HG02870 (cell line): ENCODE data around the gene HDDC2.

Experiments
- ATAC-seq: cut with Tn5 transposase; IDR thresholded peaks from one replicate; pipeline ENCODE4 v1.9.1; 2021; ENCODE audit warnings: mild to moderate bottlenecking, moderate library complexity; ENCODE audit not compliant: unreplicated experiment

The HDDC2 gene

DNA sequence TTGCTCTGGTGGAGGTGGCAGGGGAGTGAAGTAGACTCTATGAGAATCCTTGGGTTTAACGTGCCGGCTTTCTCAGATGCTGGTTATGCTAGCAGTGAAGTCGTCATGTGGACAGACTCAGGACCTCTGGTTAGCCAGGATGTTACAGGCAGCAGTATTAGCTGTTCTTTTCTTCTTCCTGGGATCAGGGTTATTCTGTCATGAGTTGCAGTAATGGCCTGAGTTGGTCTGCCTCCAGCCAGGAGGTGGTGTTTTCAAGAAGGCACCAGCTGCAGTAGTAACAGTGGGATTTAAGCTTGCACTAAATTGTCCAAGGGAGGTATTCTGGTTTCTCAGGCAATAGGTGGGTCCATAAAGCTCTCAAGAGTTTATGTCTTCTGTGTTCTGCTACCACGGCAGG is 56.7 kb downstream of the HDDC2 start:
- no peak for ATAC-seq

DNA sequence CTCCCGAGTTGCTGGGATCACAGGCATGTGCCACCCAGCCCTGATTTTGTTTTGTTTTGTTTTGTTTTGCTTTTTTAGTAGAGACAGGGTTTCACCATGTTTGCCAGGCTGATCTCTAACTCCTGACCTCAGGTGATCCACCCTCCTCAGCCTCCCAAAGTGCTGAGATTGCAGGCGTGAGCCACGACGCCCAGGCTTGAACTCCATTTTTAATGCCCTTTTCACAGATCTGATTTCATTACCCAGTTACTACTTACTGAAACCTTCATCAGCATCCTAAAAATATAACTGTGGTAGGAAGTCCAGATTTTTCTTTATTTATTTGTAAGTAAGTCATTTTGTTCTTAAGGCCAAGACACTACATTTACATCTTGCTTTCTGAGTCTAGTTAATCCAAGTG is 64.0 kb downstream of the HDDC2 start:
- no peak for ATAC-seq

- ATAC-seq, result no peak
These were observed 65.0 kb downstream of the HDDC2 start for GRCh38 chr6:125236536-125237327.

GRCh38 chr6:125233202-125233601 is 68.6 kb downstream of the HDDC2 start:
- no peak for ATAC-seq

DNA sequence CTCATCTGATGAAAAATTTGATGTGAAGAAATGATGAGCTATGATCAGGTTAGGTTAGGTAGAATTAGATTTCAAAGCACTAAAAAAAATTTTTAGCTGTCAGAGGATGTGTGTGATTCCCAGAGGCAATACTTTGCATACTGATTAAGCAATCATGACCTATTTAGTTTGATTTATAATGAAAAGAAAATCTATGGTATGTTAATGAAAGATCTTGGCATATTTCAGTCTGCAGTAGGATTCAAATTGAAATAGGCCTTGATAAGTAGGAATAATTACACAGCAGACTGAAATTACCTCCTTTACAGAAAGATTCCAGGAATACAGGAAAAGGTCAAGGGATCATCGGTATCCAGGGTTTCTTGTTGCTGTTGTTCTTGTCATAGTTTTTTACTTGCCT is 69.3 kb downstream of the HDDC2 start:
- ATAC-seq, result no peak

DNA sequence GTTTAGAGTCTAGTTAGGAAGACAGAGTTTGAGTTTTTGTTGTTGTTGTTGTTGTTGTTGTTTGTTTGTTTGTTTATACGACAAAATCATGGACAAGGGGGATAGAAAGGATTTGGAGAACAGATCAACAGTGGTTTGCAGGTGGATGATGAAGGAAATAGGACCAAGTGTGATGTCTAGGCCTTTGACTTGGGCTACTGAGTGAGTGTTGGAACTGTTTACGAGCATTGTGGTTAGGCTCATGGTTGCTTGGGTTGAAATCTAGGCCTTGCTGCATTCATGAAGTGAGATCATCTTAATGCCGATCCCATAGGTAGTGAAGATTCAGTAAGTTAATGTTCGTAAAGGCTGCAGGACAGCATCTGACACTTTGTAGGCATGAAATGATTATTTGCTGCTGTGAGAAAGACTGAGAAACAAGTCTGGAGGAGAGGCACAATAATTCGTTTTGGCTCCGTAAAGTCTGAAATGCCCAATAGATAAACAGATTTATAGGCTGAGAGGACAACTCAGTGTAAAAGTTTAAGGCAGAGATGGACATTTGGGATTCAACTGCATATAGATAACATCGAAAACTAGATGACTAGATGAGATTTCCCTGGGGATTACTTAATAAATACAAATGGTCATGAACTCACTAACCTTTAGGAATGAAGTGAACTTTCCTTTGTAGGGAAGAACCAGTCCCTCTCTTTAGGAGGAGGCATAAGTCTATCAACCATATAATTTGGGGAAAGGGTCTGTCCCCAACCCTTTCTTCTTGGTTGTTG is 70.0 kb downstream of the HDDC2 start:
- no peak for ATAC-seq

- no peak for ATAC-seq
These were observed 70.6 kb downstream of the HDDC2 start for GRCh38 chr6:125231133-125231532.

GRCh38 chr6:125230674-125231073 is 71.1 kb downstream of the HDDC2 start:
- no peak for ATAC-seq

GRCh38 chr6:125228981-125229479 is 72.7 kb downstream of the HDDC2 start:
- no peak for ATAC-seq

- ATAC-seq, result no peak
These were observed 74.5 kb downstream of the HDDC2 start for GRCh38 chr6:125227244-125227643.
